T-helper 1 cell treated with Interleukin-12 subunit alpha and Interleukin-12 subunit beta and Interleukin-4 antibody, amounts not matched to agents 30 ng/mL and 1 ng/mL, for 36 hours (primary cell): ENCODE measurements around the gene SELENOF. TPM values are rescaled to one million over a fixed set of nuclear protein-coding genes. Genes with fewer than 3 reads are reported as not detected.
"Not testable (repeated sequence)": the region's sequence is repeated elsewhere in the genome, so short reads cannot be mapped to it uniquely, and the experiment has no call there.

Experiments used
- intact Hi-C: fragments of 100-400 bp; cut with micrococcal nuclease; formaldehyde crosslinking; loops from one replicate; pipeline ENCODE4 v1.15.1; 2024
- total RNA-seq: library from RNA; stranded (reverse); gene quantifications from 2 replicates; pipeline ENCODE4 v1.2.3, GENCODE V29; 2022

The SELENOF gene
- total RNA-seq, 1 donor from 2014 or later = 207 TPM

- intact Hi-C loops = loop anchor here (5.0 kb wide), 2 partner anchors 51 to 199 kb away; no protein-coding TSS in a partner anchor
Observed at GRCh38 chr1:86916752-86917151, 2.8 kb upstream of the SELENOF start.

GRCh38 chr1:86915737-86916235 is 1.9 kb upstream of the SELENOF start:
- intact Hi-C loops = loop anchor here (1.0 to 5.0 kb wide), 9 partner anchors 52 to 1977 kb away; partner anchors contain the start of gene BCL10

GRCh38 chr1:86914998-86915736 is 1.2 kb upstream of the SELENOF start:
- intact Hi-C loops = loop anchor here (1.0 to 5.0 kb wide), 12 partner anchors 52 to 1978 kb away; partner anchors contain the start of genes BCL10, PKN2, SH3GLB1 and ZNHIT6

GRCh38 chr1:86914601-86914997 is 673 bp upstream of the SELENOF start, which contains the start of gene HS2ST1:
Gene HS2ST1 (plus strand): TSS chr1:86914635.
- intact Hi-C loops = loop anchor here (1.0 to 5.0 kb wide), 8 partner anchors 170 to 1978 kb away; partner anchors contain the start of genes BCL10, PKN2, SH3GLB1 and ZNHIT6

GRCh38 chr1:86913399-86913895 is 479 bp downstream of the SELENOF start:
- intact Hi-C loops = loop anchor here (1.0 to 5.0 kb wide), 5 partner anchors 17 to 1206 kb away; partner anchors contain the start of genes ODF2L and ZNHIT6

GRCh38 chr1:86912281-86912900 is 1.5 kb downstream of the SELENOF start:
- intact Hi-C loops = loop anchor here (5.0 kb wide), 1 partner anchor 1205 kb away; the partner anchor contains the start of gene ZNHIT6

- intact Hi-C loops = no loop called here
Observed at GRCh38 chr1:86906419-86906818, 7.5 kb downstream of the SELENOF start.

GRCh38 chr1:86905875-86906274 is 8.1 kb downstream of the SELENOF start:
- intact Hi-C loops = no loop called here

GRCh38 chr1:86899401-86899800 is 14.5 kb downstream of the SELENOF start:
- intact Hi-C loops = not testable (repeated sequence)

- intact Hi-C loops = no loop called here
Observed at GRCh38 chr1:86888327-86888726, 25.6 kb downstream of the SELENOF start.

GRCh38 chr1:86887479-86888162 is 26.3 kb downstream of the SELENOF start:
- intact Hi-C loops = no loop called here

GRCh38 chr1:86875722-86876121 is 38.2 kb downstream of the SELENOF start:
- intact Hi-C loops = no loop called here

- intact Hi-C loops = no loop called here
Observed at GRCh38 chr1:86872086-86872485, 41.8 kb downstream of the SELENOF start.

GRCh38 chr1:86871001-86871400 is 42.9 kb downstream of the SELENOF start:
- intact Hi-C loops = no loop called here

- intact Hi-C loops = no loop called here
Observed at GRCh38 chr1:86868477-86868876, 45.4 kb downstream of the SELENOF start.

- intact Hi-C loops = not testable (repeated sequence)
Observed at GRCh38 chr1:86867278-86867677, 46.6 kb downstream of the SELENOF start.

GRCh38 chr1:86866665-86867064 is 47.3 kb downstream of the SELENOF start:
- intact Hi-C loops = no loop called here

- intact Hi-C loops = no loop called here
Observed at GRCh38 chr1:86865973-86866637, 47.8 kb downstream of the SELENOF start.

- intact Hi-C loops = no loop called here
Observed at GRCh38 chr1:86862920-86863319, 51.0 kb downstream of the SELENOF start.

GRCh38 chr1:86861424-86861823 is 52.5 kb downstream of the SELENOF start:
- intact Hi-C loops = no loop called here

GRCh38 chr1:86860424-86860823 is 53.5 kb downstream of the SELENOF start:
- intact Hi-C loops = no loop called here
